Measurements from ENCODE around the gene CDC42BPB.

Gene CDC42BPB

GRCh38 chr14:102885737-102886447 lies 171.5 kb downstream of the CDC42BPB start:
- no peak for DNase-seq (ENCODE audit: extremely low spot score)
- TF ChIP-seq PKNOX1 (IDR thresholded peaks at IDR 0.05) (no peak), ZNF384 (IDR thresholded peaks at IDR 0.05) (no peak), FOXA1 (IDR thresholded peaks at IDR 0.05) (no peak), LEF1 (IDR thresholded peaks at IDR 0.05; ENCODE audit: borderline replicate concordance) (no peak), BHLHE40 (IDR thresholded peaks at IDR 0.05; ENCODE audit: borderline replicate concordance) (no peak), CTBP1 (IDR thresholded peaks at IDR 0.05; ENCODE audit: borderline replicate concordance) (no peak), SUZ12 (IDR thresholded peaks at IDR 0.05) (no peak), FOXK2 (IDR thresholded peaks at IDR 0.05) (no peak), L3MBTL2 (conservative IDR thresholded peaks at IDR 0.05) (no peak), NFRKB (IDR thresholded peaks at IDR 0.05) (no peak), SP1 (IDR thresholded peaks at IDR 0.05) (no peak)
- CTCF ChIA-PET: no interaction called here
- POLR2A ChIA-PET: no interaction called here

GRCh38 chr14:102883554-102883953 lies 173.8 kb downstream of the CDC42BPB start:
- ChIA-PET POLR2A (no interaction called here), CTCF (no interaction called here)
- DNase-seq (ENCODE audit: extremely low spot score): no peak
- TF ChIP-seq ARNT (IDR thresholded peaks at IDR 0.05) (no peak), LEF1 (IDR thresholded peaks at IDR 0.05; ENCODE audit: borderline replicate concordance) (no peak), BHLHE40 (IDR thresholded peaks at IDR 0.05; ENCODE audit: borderline replicate concordance) (no peak), HDGF (IDR thresholded peaks at IDR 0.05; ENCODE audit: borderline replicate concordance) (no peak), PKNOX1 (IDR thresholded peaks at IDR 0.05) (no peak), NFRKB (IDR thresholded peaks at IDR 0.05) (no peak), ELF4 (IDR thresholded peaks at IDR 0.05) (no peak), FOXK2 (IDR thresholded peaks at IDR 0.05) (no peak), CTBP1 (IDR thresholded peaks at IDR 0.05; ENCODE audit: borderline replicate concordance) (no peak), SP1 (IDR thresholded peaks at IDR 0.05) (no peak)

- no peak for DNase-seq (ENCODE audit: extremely low spot score)
- TF ChIP-seq ELF4 (IDR thresholded peaks at IDR 0.05): no peak
- no peak for TF ChIP-seq ZNF384 (IDR thresholded peaks at IDR 0.05)
- no peak for TF ChIP-seq HDGF (IDR thresholded peaks at IDR 0.05; ENCODE audit: borderline replicate concordance)
- TF ChIP-seq ARNT (IDR thresholded peaks at IDR 0.05): no peak
- no peak for TF ChIP-seq FOXM1 (IDR thresholded peaks at IDR 0.05; ENCODE audit: borderline replicate concordance)
- TF ChIP-seq SP1 (IDR thresholded peaks at IDR 0.05): no peak
- TF ChIP-seq NFRKB (IDR thresholded peaks at IDR 0.05): no peak
- no peak for TF ChIP-seq BHLHE40 (IDR thresholded peaks at IDR 0.05; ENCODE audit: borderline replicate concordance)
- TF ChIP-seq LEF1 (IDR thresholded peaks at IDR 0.05; ENCODE audit: borderline replicate concordance): no peak
- TF ChIP-seq FOXA1 (IDR thresholded peaks at IDR 0.05): no peak
- no peak for TF ChIP-seq FOXK2 (IDR thresholded peaks at IDR 0.05)
- no peak for TF ChIP-seq TARDBP (IDR thresholded peaks at IDR 0.05)
- no peak for TF ChIP-seq L3MBTL2 (conservative IDR thresholded peaks at IDR 0.05)
- TF ChIP-seq PKNOX1 (IDR thresholded peaks at IDR 0.05): no peak
- ChIA-PET CTCF (no interaction called here), POLR2A (no interaction called here)
Observed at GRCh38 chr14:102883089-102883541, 174.2 kb downstream of the CDC42BPB start.
